Mucosa of rectum (tissue), 2 donors: ENCODE measurements around the gene C10orf90.

Source experiments
- H3K27ac ChIP-seq, 2 donors: one replicate each; pipeline ENCODE4 v1.7.0; 2013; ENCODE audit warnings: inconsistent platforms in 2 of 2, low read depth in 2 of 2, low read length in 2 of 2
- H3K27me3 ChIP-seq, 2 donors: one replicate each; pipeline ENCODE4 v1.7.0; 2013; ENCODE audit warnings: low read length in 2 of 2; ENCODE audit not compliant: control insufficient read depth in 2 of 2, insufficient read depth in 2 of 2
- H3K36me3 ChIP-seq, 2 donors: one replicate each; pipeline ENCODE4 v1.7.0; 2013; ENCODE audit warnings: low read length in 2 of 2; ENCODE audit not compliant: control insufficient read depth in 2 of 2, insufficient read depth in 2 of 2
- H3K4me1 ChIP-seq, 2 donors: one replicate each; pipeline ENCODE4 v1.7.0; 2013; ENCODE audit warnings: low read length in 2 of 2, mild to moderate bottlenecking in 1 of 2; ENCODE audit not compliant: control insufficient read depth in 2 of 2, insufficient read depth in 2 of 2
- H3K4me3 ChIP-seq, 2 donors: one replicate each; pipeline ENCODE4 v1.7.0; 2013; ENCODE audit warnings: low read length in 2 of 2
- H3K9ac ChIP-seq, 2 donors: one replicate each; pipeline ENCODE4 v1.7.0; 2013; ENCODE audit warnings: low read length in 2 of 2, low read depth in 1 of 2, mild to moderate bottlenecking in 1 of 2
- H3K9me3 ChIP-seq, 2 donors: one replicate each; pipeline ENCODE4 v1.7.0; 2013; ENCODE audit warnings: low read length in 2 of 2; ENCODE audit not compliant: control insufficient read depth in 2 of 2
- donor health status: healthy.
- donor health status: Normal muscosa, but diverticular disease.

Gene C10orf90

GRCh38 chr10:126570621-126571602 lies 99.6 kb downstream of the C10orf90 start:
- H3K27me3 ChIP-seq = no peaks in the 10 kb centered on the region
- H3K4me3 ChIP-seq = no peak overlapping the region
- H3K36me3 ChIP-seq = no peaks in the 10 kb centered on the region
- H3K27ac ChIP-seq = no peak overlapping the region
- H3K9me3 ChIP-seq = no peaks in the 10 kb centered on the region
- H3K4me1 ChIP-seq = no peaks in the 10 kb centered on the region
- no peak overlapping the region for H3K9ac ChIP-seq

- H3K4me3 ChIP-seq = no peak overlapping the region
- no peaks in the 10 kb centered on the region for H3K27me3 ChIP-seq
- no peaks in the 10 kb centered on the region for H3K9me3 ChIP-seq
- H3K9ac ChIP-seq = no peak overlapping the region
- no peak overlapping the region for H3K27ac ChIP-seq
- H3K4me1 ChIP-seq = no peaks in the 10 kb centered on the region
- no peaks in the 10 kb centered on the region for H3K36me3 ChIP-seq
These were observed 100.3 kb downstream of the C10orf90 start for GRCh38 chr10:126570245-126570570.

DNA sequence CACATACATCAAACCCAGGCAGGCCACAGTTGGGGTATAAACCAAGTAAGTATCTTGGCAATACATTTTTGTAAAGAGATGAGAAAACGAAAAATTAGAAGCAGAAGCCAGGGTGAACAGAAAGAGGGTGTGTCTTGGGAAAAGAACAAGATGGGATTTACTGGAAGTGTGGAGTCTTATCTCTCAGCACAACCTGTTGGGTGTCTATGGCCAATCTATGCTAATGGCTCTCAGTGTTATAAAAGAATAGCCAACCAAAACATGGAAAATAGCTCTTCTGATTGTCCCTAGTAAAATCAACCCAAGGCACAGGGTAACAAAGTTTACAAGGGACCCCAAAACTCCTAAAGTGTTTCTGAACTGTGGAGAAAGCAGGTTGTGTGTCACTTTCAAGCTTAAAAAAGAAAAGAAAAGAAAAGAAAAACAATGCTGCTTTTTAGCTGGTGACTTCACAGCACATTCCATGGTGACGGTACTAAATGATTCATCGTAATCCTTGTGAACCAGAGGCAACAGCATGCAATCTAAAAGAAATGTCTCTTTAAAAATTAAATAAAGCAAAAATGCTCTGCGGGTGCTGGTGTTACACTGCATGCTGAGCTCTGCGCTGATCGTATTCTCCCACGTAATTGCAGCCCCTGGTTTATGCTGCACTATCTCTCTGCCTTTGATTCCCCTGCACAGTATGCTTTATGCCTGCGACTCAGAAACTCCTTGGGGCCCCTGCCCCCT lies 100.8 kb downstream of the C10orf90 start:
- Histone ChIP-seq H3K27me3 (no peaks in the 10 kb centered on the region), H3K27ac (no peak overlapping the region), H3K4me3 (no peak overlapping the region), H3K4me1 (no peaks in the 10 kb centered on the region), H3K36me3 (no peaks in the 10 kb centered on the region), H3K9ac (no peak overlapping the region), H3K9me3 (no peaks in the 10 kb centered on the region)

DNA sequence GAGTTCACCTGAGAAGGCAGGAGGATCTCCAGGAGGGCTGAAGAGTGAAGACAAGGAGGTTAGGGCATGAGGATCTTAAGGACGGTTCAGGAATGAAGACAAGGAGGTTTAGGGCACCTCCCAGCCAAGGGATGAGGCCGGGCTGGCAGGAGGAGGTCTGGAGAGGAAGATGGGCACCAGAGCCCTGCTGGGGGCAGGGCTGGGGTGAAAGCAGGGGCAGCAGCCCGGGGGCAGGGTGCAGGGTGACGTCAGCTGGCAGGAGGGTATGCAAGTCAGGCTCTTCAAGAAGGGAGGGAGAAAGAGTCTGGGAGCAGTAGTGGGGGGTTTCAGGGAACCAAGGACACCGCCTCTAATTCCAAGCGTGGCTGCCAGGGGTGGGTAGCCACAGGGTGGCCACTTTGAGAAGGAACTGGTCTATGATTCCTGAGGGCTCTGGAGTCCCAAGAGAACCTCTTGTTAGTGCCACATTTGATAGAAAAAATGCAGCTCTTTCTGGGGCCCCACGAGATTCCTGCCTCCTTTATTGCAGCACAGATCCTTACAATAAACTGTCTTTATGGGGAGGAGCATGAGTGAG lies 101.6 kb downstream of the C10orf90 start:
- no peak overlapping the region for H3K27ac ChIP-seq
- no peaks in the 10 kb centered on the region for H3K9me3 ChIP-seq
- no peak overlapping the region for H3K4me3 ChIP-seq
- no peaks in the 10 kb centered on the region for H3K27me3 ChIP-seq
- no peaks in the 10 kb centered on the region for H3K36me3 ChIP-seq
- H3K4me1 ChIP-seq = no peaks in the 10 kb centered on the region
- H3K9ac ChIP-seq = no peak overlapping the region

DNA sequence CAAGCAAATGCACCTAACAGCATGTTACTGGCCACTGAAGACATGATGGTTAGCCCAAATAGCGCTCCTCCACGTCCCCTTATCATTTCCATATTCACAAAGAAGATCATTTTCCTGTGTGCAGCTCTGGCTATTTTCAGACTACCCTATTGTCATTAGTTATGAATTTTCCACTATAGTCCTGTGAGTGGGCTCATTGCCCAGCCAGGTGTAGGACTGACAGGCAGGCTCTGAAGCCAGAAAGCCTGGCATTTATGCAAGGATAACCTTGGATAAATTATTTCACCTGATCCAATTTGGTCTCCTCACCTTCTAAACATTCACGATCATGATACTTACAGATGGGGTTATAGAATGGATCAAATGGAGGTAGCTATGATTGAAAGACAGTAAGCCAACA lies 104.6 kb downstream of the C10orf90 start:
- H3K27ac ChIP-seq = no peak overlapping the region
- H3K27me3 ChIP-seq = no peaks in the 10 kb centered on the region
- no peak overlapping the region for H3K9ac ChIP-seq
- H3K9me3 ChIP-seq = no peaks in the 10 kb centered on the region
- H3K4me3 ChIP-seq = no peak overlapping the region
- no peaks in the 10 kb centered on the region for H3K36me3 ChIP-seq
- H3K4me1 ChIP-seq = no peaks in the 10 kb centered on the region

GRCh38 chr10:126565441-126565840 lies 105.1 kb downstream of the C10orf90 start:
- H3K4me1 ChIP-seq = no peaks in the 10 kb centered on the region

DNA sequence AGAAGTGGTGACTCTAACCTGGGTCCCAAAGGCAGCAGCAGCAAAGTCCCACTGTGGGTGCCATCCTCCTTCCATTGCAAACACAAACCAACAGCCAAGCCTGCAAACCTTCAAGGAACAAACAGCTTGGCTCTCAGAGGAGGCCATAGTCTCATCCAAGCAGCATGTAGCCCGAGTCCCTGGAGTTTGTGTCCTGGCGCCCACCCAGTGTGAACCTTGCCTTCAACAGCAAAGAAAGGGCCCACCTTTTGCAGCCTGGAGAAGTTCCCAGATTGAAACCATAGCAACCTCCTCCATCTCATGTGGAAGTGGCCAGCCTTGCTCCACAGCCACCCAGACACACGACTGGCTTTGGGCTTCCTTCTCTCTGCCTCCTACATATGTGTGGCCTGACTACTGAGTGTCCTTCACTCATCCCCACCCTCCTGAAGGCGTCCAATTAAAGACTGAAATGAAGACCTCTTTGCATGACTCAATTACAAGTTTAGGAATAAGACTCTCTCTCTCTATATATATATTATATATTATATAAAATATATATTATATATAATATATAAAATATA lies 106.1 kb downstream of the C10orf90 start:
- no peak overlapping the region for H3K27ac ChIP-seq

More at GRCh38 chr10:126565441-126565840, 105.1 kb downstream of the C10orf90 start:
- Histone ChIP-seq H3K27me3 (no peaks in the 10 kb centered on the region), H3K27ac (no peak overlapping the region), H3K4me3 (no peak overlapping the region), H3K36me3 (no peaks in the 10 kb centered on the region), H3K9ac (no peak overlapping the region), H3K9me3 (no peaks in the 10 kb centered on the region)

GRCh38 chr10:126563361-126563760 lies 107.1 kb downstream of the C10orf90 start:
- no peak overlapping the region for H3K9ac ChIP-seq
- H3K27me3 ChIP-seq = no peaks in the 10 kb centered on the region
- H3K9me3 ChIP-seq = no peaks in the 10 kb centered on the region
- no peaks in the 10 kb centered on the region for H3K36me3 ChIP-seq
- H3K4me3 ChIP-seq = no peak overlapping the region
- H3K4me1 ChIP-seq = no peaks in the 10 kb centered on the region
- no peak overlapping the region for H3K27ac ChIP-seq

More for the DNA sequence above, 106.1 kb downstream of the C10orf90 start:
- Histone ChIP-seq H3K9ac (no peak overlapping the region), H3K9me3 (no peaks in the 10 kb centered on the region), H3K27me3 (no peaks in the 10 kb centered on the region), H3K4me3 (no peak overlapping the region), H3K4me1 (no peaks in the 10 kb centered on the region), H3K36me3 (no peaks in the 10 kb centered on the region)

GRCh38 chr10:126561921-126562680 lies 108.4 kb downstream of the C10orf90 start:
- Histone ChIP-seq H3K27me3 (no peaks in the 10 kb centered on the region), H3K9me3 (no peaks in the 10 kb centered on the region), H3K36me3 (no peaks in the 10 kb centered on the region), H3K4me1 (no peaks in the 10 kb centered on the region), H3K27ac (no peak overlapping the region), H3K4me3 (no peak overlapping the region), H3K9ac (no peak overlapping the region)
